ENCODE results near the gene EMID1. TPM values are rescaled to one million over a fixed set of nuclear protein-coding genes. Genes with fewer than 3 reads are reported as not detected.

The EMID1 gene
- total and polyA plus RNA-seq, 12 donors = 0.22 to 1.1 (median 0.41) TPM; not detected in 1

- peaks cover 0 to 7% (median 0%) of the 10 kb centered on the region in 9 donors for H3K4me1 ChIP-seq
- H3K9me3 ChIP-seq = no peaks in the 10 kb centered on the region
- no peak overlapping the region for H3K27ac ChIP-seq
- DNase-seq = no peak
- 80 to 82% methylated on average over 11 of the region's 11 CpGs for WGBS, 2 donors
- TF ChIP-seq CTCF (IDR thresholded peaks at IDR 0.05) = no peak
- H3K4me3 ChIP-seq = no peak overlapping the region
- no peaks in the 10 kb centered on the region for H3K27me3 ChIP-seq
- intact Hi-C loops (cut with DNase I) = no loop called here
- ATAC-seq = no peak
- no peaks in the 10 kb centered on the region for H3K36me3 ChIP-seq
These were observed 40.2 kb upstream of the EMID1 start for GRCh38 chr22:29165321-29166060.

- no peak overlapping the region for H3K27ac ChIP-seq
- H3K4me3 ChIP-seq = no peak overlapping the region
- no peaks in the 10 kb centered on the region for H3K36me3 ChIP-seq
- H3K9me3 ChIP-seq = no peaks in the 10 kb centered on the region
- WGBS, 2 donors = 77 to 81% methylated on average over 6 of the region's 6 CpGs
- intact Hi-C loops (cut with DNase I) = no loop called here
- TF ChIP-seq CTCF (IDR thresholded peaks at IDR 0.05) = no peak
- no peak for ATAC-seq
- H3K27me3 ChIP-seq = no peaks in the 10 kb centered on the region
- DNase-seq = no peak
- H3K4me1 ChIP-seq = peaks cover 0 to 7% (median 0%) of the 10 kb centered on the region in 9 donors
These were observed 39.5 kb upstream of the EMID1 start for GRCh38 chr22:29166180-29166579.

- no peak for DNase-seq
These were observed 38.4 kb upstream of the EMID1 start for GRCh38 chr22:29167032-29167911.

More at GRCh38 chr22:29167032-29167911, 38.4 kb upstream of the EMID1 start:
- Histone ChIP-seq H3K27me3 (no peaks in the 10 kb centered on the region), H3K27ac (no peak overlapping the region), H3K4me3 (no peak overlapping the region), H3K4me1 (peaks cover 0 to 7% (median 0%) of the 10 kb centered on the region in 9 donors), H3K9me3 (no peaks in the 10 kb centered on the region), H3K36me3 (no peaks in the 10 kb centered on the region)
- 78 to 83% methylated on average over 22 of the region's 22 CpGs for WGBS, 2 donors
- no peak for ATAC-seq
- intact Hi-C loops (cut with DNase I) = no loop called here
- no peak for TF ChIP-seq CTCF (IDR thresholded peaks at IDR 0.05)
